Hematopoietic multipotent progenitor cell treated with erythropoietin and hydrocortisone succinate and interleukin-3 and kit ligand, for 8 days (in vitro differentiated cells): ENCODE results near the gene ITSN1.
"Not testable (repeated sequence)": the region's sequence is repeated elsewhere in the genome, so short reads cannot be mapped to it uniquely, and the experiment has no call there.

Experiments used
- DNase-seq: peaks from one replicate; pipeline ENCODE4 v3.0.0-alpha.2; 2015

Gene ITSN1

GRCh38 chr21:33651965-33652680 is 9.8 kb downstream of the ITSN1 start:
- DNase-seq: no peak

- no peak for DNase-seq
Observed at GRCh38 chr21:33654412-33654811, 12.1 kb downstream of the ITSN1 start.

GRCh38 chr21:33655588-33656221 is 13.4 kb downstream of the ITSN1 start:
- no peak for DNase-seq

GRCh38 chr21:33657124-33657820 is 15.0 kb downstream of the ITSN1 start:
- peak; percentile 10 for DNase-seq

GRCh38 chr21:33658919-33659567 is 16.7 kb downstream of the ITSN1 start:
- DNase-seq: no peak

- no peak for DNase-seq
Observed at GRCh38 chr21:33659568-33659949, 17.3 kb downstream of the ITSN1 start.

GRCh38 chr21:33660406-33660805 is 18.1 kb downstream of the ITSN1 start:
- DNase-seq: no peak

GRCh38 chr21:33661146-33661545 is 18.8 kb downstream of the ITSN1 start:
- DNase-seq: no peak

- DNase-seq: no peak
Observed at GRCh38 chr21:33662046-33662445, 19.7 kb downstream of the ITSN1 start.

GRCh38 chr21:33663241-33663640 is 20.9 kb downstream of the ITSN1 start:
- DNase-seq: no peak

GRCh38 chr21:33664135-33664534 is 21.8 kb downstream of the ITSN1 start:
- DNase-seq: no peak

- DNase-seq: no peak
Observed at GRCh38 chr21:33666153-33666552, 23.9 kb downstream of the ITSN1 start.

GRCh38 chr21:33667636-33668035 is 25.3 kb downstream of the ITSN1 start:
- DNase-seq: no peak

- no peak for DNase-seq
Observed at GRCh38 chr21:33668180-33668579, 25.9 kb downstream of the ITSN1 start.

- DNase-seq: no peak
Observed at GRCh38 chr21:33668620-33669019, 26.3 kb downstream of the ITSN1 start.

GRCh38 chr21:33670076-33670978 is 28.0 kb downstream of the ITSN1 start:
- DNase-seq: no peak

GRCh38 chr21:33673473-33673872 is 31.2 kb downstream of the ITSN1 start:
- DNase-seq: no peak

GRCh38 chr21:33674226-33674625 is 31.9 kb downstream of the ITSN1 start:
- no peak for DNase-seq

- not testable (repeated sequence) for DNase-seq
Observed at GRCh38 chr21:33676666-33677065, 34.4 kb downstream of the ITSN1 start.

GRCh38 chr21:33677450-33677849 is 35.1 kb downstream of the ITSN1 start:
- no peak for DNase-seq

- no peak for DNase-seq
Observed at GRCh38 chr21:33680870-33681269, 38.6 kb downstream of the ITSN1 start.

- DNase-seq: peak; percentile 21
Observed at GRCh38 chr21:33682992-33683627, 40.8 kb downstream of the ITSN1 start.
